HCT116 (cell line): ENCODE measurements around the gene MAP3K3. TPM values are rescaled to one million over a fixed set of nuclear protein-coding genes. Genes with fewer than 3 reads are reported as not detected.

Experiments
- ATAC-seq: fragments of 200-7000 bp; cut with Tn5 transposase; 2 replicates; pipeline ENCODE4 v1.9.1; 2020; ENCODE audit warnings: mild to moderate bottlenecking, moderate library complexity
- BruUV-seq: library from RNA; stranded (reverse); fragments of 400-500 nt; replicated peaks from 2 replicates; lab custom pipeline; 2021; lab: Mats Ljungman, UMichigan
- CTCF ChIA-PET: fragments of 300-600 bp; sonication (Branson Sonifier 250); formaldehyde crosslinking; loops from one replicate; lab custom pipeline; 2021; ENCODE audit warnings: antibody characterized with exemption; lab: Charles Lee
- POLR2A ChIA-PET: fragments of 300-600, 350-600 bp; sonication (Branson Sonifier 250); formaldehyde crosslinking; loops from one replicate; lab custom pipeline; 2021; ENCODE audit warnings: antibody characterized with exemption; lab: Charles Lee
- RAD21 ChIA-PET, 2 experiments: fragments of 300-600 bp; sonication (Branson Sonifier 250); formaldehyde crosslinking; loops; one replicate each; lab custom pipeline; 2023; ENCODE audit warnings: low total read pairs in 2 of 2; ENCODE audit not compliant: uncharacterized antibody in 2 of 2, unreplicated experiment in 2 of 2, low non-redundant PET in 1 of 2; lab: Charles Lee
- DNase-seq: peaks from one replicate; pipeline ENCODE4 v3.0.0-alpha.2; 2010; ENCODE audit warnings: low read depth, low spot score
- H2AFZ ChIP-seq: fragments of 200-600 bp; shearing (Covaris generic), sonication (generic); 2 replicates; pipeline ENCODE4 v1.6.1; 2017; ENCODE audit warnings: low read depth, mixed run types, mixed read lengths, antibody characterized with exemption, low read length; ENCODE audit not compliant: poor library complexity, severe bottlenecking
- H3K27ac ChIP-seq: 2 replicates; pipeline ENCODE4 v1.5.1; 2012; ENCODE audit warnings: low read depth, low read length
- H3K27me3 ChIP-seq: fragments of 200-600 bp; sonication (generic); 2 replicates; pipeline ENCODE4 v1.6.1; 2016; ENCODE audit warnings: mixed run types, low read length, mixed read lengths; ENCODE audit not compliant: insufficient read depth
- H3K36me3 ChIP-seq, 2 experiments: fragments of 200-500 bp in 1 of 2; fragments of 200-600 bp in 1 of 2; sonication (Bioruptor generic) in 1 of 2; sonication (generic) in 1 of 2; 2 replicates each; pipeline versions ENCODE4 v1.5.1 to v1.6.1; 2014 to 2016; ENCODE audit warnings: low read length in 2 of 2, inconsistent platforms in 1 of 2, mixed read lengths in 1 of 2, mixed run types in 1 of 2; ENCODE audit not compliant: insufficient read depth in 2 of 2, control insufficient read depth in 1 of 2
- H3K4me1 ChIP-seq, 2 experiments: fragments of 200-600 bp in 1 of 2; sonication (generic) in 1 of 2; 2 replicates each; pipeline versions ENCODE4 v1.5.1 to v1.6.1; 2012 to 2017; ENCODE audit warnings: low read length in 2 of 2, inconsistent platforms in 1 of 2, mild to moderate bottlenecking in 1 of 2, mixed read lengths in 1 of 2, mixed run types in 1 of 2, moderate library complexity in 1 of 2; ENCODE audit not compliant: insufficient read depth in 2 of 2, control insufficient read depth in 1 of 2
- H3K4me2 ChIP-seq: fragments of 200-600 bp; sonication (generic); 2 replicates; pipeline ENCODE4 v1.6.1; 2017; ENCODE audit warnings: mixed run types, low read length, mixed read lengths
- H3K4me3 ChIP-seq, 2 experiments: fragments of 200-600 bp in 1 of 2; sonication (generic) in 1 of 2; replicated peaks in 1 of 2; 2 replicates each; pipeline ENCODE4 v1.5.1; 2011 to 2016; ENCODE audit warnings: low read length in 2 of 2, control low read depth in 1 of 2, low read depth in 1 of 2, mild to moderate bottlenecking in 1 of 2, mixed read lengths in 1 of 2, mixed run types in 1 of 2
- H3K79me2 ChIP-seq: fragments of 200-600 bp; sonication (generic); 2 replicates; pipeline ENCODE4 v1.6.1; 2017; ENCODE audit warnings: mild to moderate bottlenecking, mixed run types, low read length, moderate library complexity, mixed read lengths; ENCODE audit not compliant: insufficient read depth
- H3K9ac ChIP-seq: fragments of 200-600 bp; sonication (generic); 2 replicates; pipeline ENCODE4 v1.6.1; 2016; ENCODE audit warnings: low read length, mixed read lengths
- H3K9me2 ChIP-seq: fragments of 200-600 bp; sonication (generic), shearing (Covaris generic); 2 replicates; pipeline ENCODE4 v1.6.1; 2017; ENCODE audit warnings: mixed run types, mild to moderate bottlenecking, moderate library complexity; ENCODE audit not compliant: insufficient read depth
- H3K9me3 ChIP-seq, 2 experiments: fragments of 200-500 bp in 1 of 2; fragments of 200-600 bp in 1 of 2; sonication (Bioruptor generic) in 1 of 2; sonication (generic) in 1 of 2; 2 replicates each; pipeline ENCODE4 v1.6.1; 2014 to 2017; ENCODE audit warnings: low read length in 2 of 2, mixed read lengths in 2 of 2, inconsistent platforms in 1 of 2, low read depth in 1 of 2, mild to moderate bottlenecking in 1 of 2, mixed run types in 1 of 2, moderate library complexity in 1 of 2; ENCODE audit not compliant: control insufficient read depth in 1 of 2, insufficient read depth in 1 of 2
- H4K20me1 ChIP-seq: fragments of 200-600 bp; sonication (generic), shearing (Covaris generic); 2 replicates; pipeline ENCODE4 v1.6.1; 2017; ENCODE audit warnings: mixed run types, mild to moderate bottlenecking, moderate library complexity; ENCODE audit not compliant: insufficient read depth
- CTCF ChIP-seq, 3 experiments: fragments of 200-600 bp in 1 of 3; sonication (generic) in 1 of 3; IDR thresholded peaks in 2 of 3; conservative IDR thresholded peaks in 1 of 3; 2 replicates each; pipeline ENCODE4 v1.5.1; 2012 to 2017; ENCODE audit warnings: low read depth in 2 of 3, low read length in 2 of 3, antibody characterized with exemption in 1 of 3, borderline replicate concordance in 1 of 3, control low read depth in 1 of 3, mild to moderate bottlenecking in 1 of 3, mixed read lengths in 1 of 3, mixed run types in 1 of 3, moderate library complexity in 1 of 3; ENCODE audit not compliant: insufficient read depth in 1 of 3
- ELF1 ChIP-seq: IDR thresholded peaks from 2 replicates; pipeline ENCODE4 v1.6.1; 2012; ENCODE audit warnings: low read depth, borderline replicate concordance
- EZH2 ChIP-seq: fragments of 200-600 bp; sonication (generic); IDR thresholded peaks from 2 replicates; pipeline ENCODE4 v1.6.1; 2017; ENCODE audit warnings: antibody characterized with exemption, mixed run types
- MAX ChIP-seq: IDR thresholded peaks from 2 replicates; pipeline ENCODE4 v1.6.1; 2012
- POLR2A ChIP-seq: IDR thresholded peaks from 2 replicates; pipeline ENCODE4 v1.7.0; 2011; ENCODE audit warnings: borderline replicate concordance; ENCODE audit not compliant: insufficient read depth, insufficient read length; ENCODE audit errors: extremely low read depth
- POLR2AphosphoS5 ChIP-seq: IDR thresholded peaks from 2 replicates; pipeline ENCODE4 v1.6.1; 2011; ENCODE audit warnings: mild to moderate bottlenecking, low read depth, low read length, moderate library complexity
- RAD21 ChIP-seq: IDR thresholded peaks from 2 replicates; pipeline ENCODE4 v1.6.1; 2012; ENCODE audit warnings: low read depth, mild to moderate bottlenecking
- REST ChIP-seq: IDR thresholded peaks from 2 replicates; pipeline ENCODE4 v1.6.1; 2012; ENCODE audit warnings: low read depth
- ZBTB33 ChIP-seq: IDR thresholded peaks from 2 replicates; pipeline ENCODE4 v1.6.1; 2011; ENCODE audit warnings: mild to moderate bottlenecking, low read length, moderate library complexity; ENCODE audit not compliant: insufficient replicate concordance; ENCODE audit errors: extremely low read depth
- intact Hi-C: fragments of 100-400 bp; cut with micrococcal nuclease; formaldehyde crosslinking; loops from 2 replicates; pipeline ENCODE4 v1.10.0; 2022
- total RNA-seq: library from RNA; stranded (reverse); gene quantifications from one replicate; pipeline ENCODE4 v1.2.1, GENCODE V29; 2021; ENCODE audit not compliant: unreplicated experiment

Gene MAP3K3
- total RNA-seq, 1 experiment from 2014 or later, result 18.5 TPM

- Histone ChIP-seq H3K4me2 (no peak overlapping the region), H3K4me3 (no peak overlapping the region), H3K4me1 (no peaks in the 10 kb centered on the region), H3K27me3 (no peaks in the 10 kb centered on the region), H3K79me2 (no peaks in the 10 kb centered on the region), H3K36me3 (no peaks in the 10 kb centered on the region), H2AFZ (no peak overlapping the region), H3K9me2 (no peaks in the 10 kb centered on the region), H3K9ac (no peak overlapping the region), H3K27ac (no peak overlapping the region), H4K20me1 (no peaks in the 10 kb centered on the region), H3K9me3 (no peaks in the 10 kb centered on the region)
- CTCF ChIA-PET, result interaction anchor here (1.2 kb wide), 1 partner anchor 257 kb away, joined by 4 read pairs; no protein-coding TSS in a partner anchor
- DNase-seq (no peak), ATAC-seq (no peak)
- intact Hi-C loops, result no loop called here
- TF ChIP-seq RAD21 (no peak), ZBTB33 (no peak), POLR2A (no peak)
- no TSS peak for BruUV-seq
- RAD21 ChIA-PET, result no interaction called here
- POLR2A ChIA-PET, result no interaction called here
Measured at GRCh38 chr17:63682981-63683380, 60.8 kb downstream of the MAP3K3 start.

- no peaks in the 10 kb centered on the region for H3K9me2 ChIP-seq
- no peak overlapping the region for H3K4me3 ChIP-seq
- H3K79me2 ChIP-seq, result no peaks in the 10 kb centered on the region
- no peak for ATAC-seq
- ChIA-PET CTCF (no interaction called here), RAD21 (no interaction called here), POLR2A (no interaction called here)
- no peaks in the 10 kb centered on the region for H3K36me3 ChIP-seq
- TF ChIP-seq EZH2 (no peak), POLR2AphosphoS5 (no peak), ELF1 (no peak), POLR2A (no peak), REST (no peak), CTCF (IDR thresholded peaks at IDR 0.05 in 2 of 3, conservative IDR thresholded peaks at IDR 0.05 in 1 of 3; ENCODE audit: borderline replicate concordance in 1 of 3, insufficient read depth in 1 of 3, low read depth in 2 of 3, low read length in 2 of 3) (no peak), MAX (no peak)
- no peak for DNase-seq
- H3K4me1 ChIP-seq, result no peaks in the 10 kb centered on the region
- no peak overlapping the region for H3K27ac ChIP-seq
- no TSS peak for BruUV-seq
- H4K20me1 ChIP-seq, result no peaks in the 10 kb centered on the region
- H2AFZ ChIP-seq, result no peak overlapping the region
- H3K9ac ChIP-seq, result no peak overlapping the region
- H3K9me3 ChIP-seq, result no peaks in the 10 kb centered on the region
- intact Hi-C loops, result no loop called here
- no peaks in the 10 kb centered on the region for H3K27me3 ChIP-seq
- H3K4me2 ChIP-seq, result no peak overlapping the region
Measured at GRCh38 chr17:63685041-63685440, 62.8 kb downstream of the MAP3K3 start.
